B cell (primary cell): Measurements from ENCODE around the gene RCBTB1. TPM values are rescaled to one million over a fixed set of nuclear protein-coding genes. Genes with fewer than 3 reads are reported as not detected.

ENCODE experiments used
- ATAC-seq: fragments of 200-7000 bp; cut with Tn5 transposase; one replicate; pipeline ENCODE4 v1.10.0; 2021; ENCODE audit warnings: low read depth, mild to moderate bottlenecking, moderate number of reproducible peaks, moderate library complexity
- CTCF ChIA-PET: fragments of 350-600 bp; sonication (Branson Sonifier 250); formaldehyde crosslinking; loops from one replicate; lab custom pipeline; 2021; ENCODE audit warnings: antibody characterized with exemption, inconsistent platforms; lab: Charles Lee
- POLR2A ChIA-PET: fragments of 350-600 bp; sonication (Branson Sonifier 250); formaldehyde crosslinking; loops from one replicate; lab custom pipeline; 2021; ENCODE audit warnings: antibody characterized with exemption; lab: Charles Lee
- DNase-seq: peaks from one replicate; pipeline ENCODE4 v3.0.0; 2013
- H2AFZ ChIP-seq: 2 replicates; pipeline ENCODE4 v1.6.1; 2012; ENCODE audit warnings: mild to moderate bottlenecking, low read depth, low read length; ENCODE audit not compliant: insufficient read depth, poor library complexity, severe bottlenecking
- H3K27ac ChIP-seq, 2 donors: 1 replicate in 1 of 2; 2 replicates in 1 of 2; pipeline ENCODE4 v1.5.1; 2012 to 2013; ENCODE audit warnings: low read length in 2 of 2, mild to moderate bottlenecking in 2 of 2, moderate library complexity in 1 of 2
- H3K27me3 ChIP-seq, 4 experiments: fragments of 200-600 bp in 1 of 4; sonication (generic) in 1 of 4; replicated peaks in 1 of 4; 1 replicate in 2 of 4; 2 replicates in 2 of 4; pipeline versions ENCODE4 v1.6.1 to v1.7.0; 2013 to 2016; ENCODE audit warnings: low read length in 3 of 4, mild to moderate bottlenecking in 2 of 4, mixed read lengths in 1 of 4, moderate library complexity in 1 of 4; ENCODE audit not compliant: insufficient read depth in 4 of 4, control insufficient read depth in 3 of 4; ENCODE audit errors: control extremely low read depth in 1 of 4
- H3K36me3 ChIP-seq, 2 experiments: replicated peaks in 1 of 2; 1 replicate in 1 of 2; 2 replicates in 1 of 2; pipeline versions ENCODE4 v1.6.1 to v1.7.1; 2013; ENCODE audit warnings: low read length in 1 of 2; ENCODE audit not compliant: insufficient read depth in 2 of 2, control insufficient read depth in 1 of 2; ENCODE audit errors: control extremely low read depth in 1 of 2, extremely low read depth in 1 of 2
- H3K4me1 ChIP-seq, 2 donors: fragments of 200-600 bp in 1 of 2; sonication (generic) in 1 of 2; 1 replicate in 1 of 2; 2 replicates in 1 of 2; pipeline versions ENCODE4 v1.5.1 to v1.6.1; 2013 to 2017; ENCODE audit warnings: low read length in 2 of 2; ENCODE audit not compliant: control insufficient read depth in 2 of 2, insufficient read depth in 2 of 2
- H3K4me2 ChIP-seq: replicated peaks from 2 replicates; pipeline ENCODE3; 2012; ENCODE audit warnings: mild to moderate bottlenecking, low read depth, low read length; ENCODE audit not compliant: poor library complexity, severe bottlenecking
- H3K4me3 ChIP-seq, 5 experiments: fragments of 200-600 bp in 1 of 5; sonication (generic) in 1 of 5; 1 replicate in 3 of 5; 2 replicates in 2 of 5; pipeline versions ENCODE4 v1.5.1 to v1.7.0; 2011 to 2016; ENCODE audit warnings: low read length in 4 of 5, mild to moderate bottlenecking in 4 of 5, low read depth in 2 of 5, control low read depth in 1 of 5, moderate library complexity in 1 of 5; ENCODE audit not compliant: insufficient read depth in 1 of 5; ENCODE audit errors: control extremely low read depth in 1 of 5, extremely low read depth in 1 of 5
- H3K79me2 ChIP-seq: fragments of 200-600 bp; sonication (generic); one replicate; pipeline ENCODE4 v1.6.0; 2016; ENCODE audit warnings: low read length; ENCODE audit not compliant: control insufficient read depth, insufficient read depth
- H3K9ac ChIP-seq: fragments of 200-600 bp; sonication (generic); 2 replicates; pipeline ENCODE4 v1.6.1; 2017; ENCODE audit warnings: mild to moderate bottlenecking, low read length, moderate library complexity
- H3K9me3 ChIP-seq, 3 donors: one replicate each; pipeline versions ENCODE4 v1.6.1 to v1.7.1; 2013; ENCODE audit warnings: low read length in 2 of 3; ENCODE audit not compliant: control insufficient read depth in 2 of 3, insufficient read depth in 1 of 3; ENCODE audit errors: control extremely low read depth in 1 of 3
- H4K20me1 ChIP-seq: 2 replicates; pipeline ENCODE4 v1.6.0; 2012; ENCODE audit warnings: mild to moderate bottlenecking, low read length; ENCODE audit not compliant: insufficient read depth, control insufficient read depth, poor library complexity, severe bottlenecking
- H3K27ac Mint-ChIP-seq: one replicate; pipeline ENCODE4 v1.8.0; 2021; ENCODE audit warnings: mixed read lengths
- H3K27me3 Mint-ChIP-seq: one replicate; pipeline ENCODE4 v1.8.0; 2021; ENCODE audit warnings: mixed read lengths
- H3K4me1 Mint-ChIP-seq: one replicate; pipeline ENCODE4 v1.8.0; 2021; ENCODE audit warnings: mixed read lengths
- H3K4me3 Mint-ChIP-seq: one replicate; pipeline ENCODE4 v1.8.0; 2021; ENCODE audit warnings: mixed read lengths
- H3K9me3 Mint-ChIP-seq: one replicate; pipeline ENCODE4 v1.8.0; 2022; ENCODE audit warnings: mixed read lengths; ENCODE audit not compliant: insufficient read depth
- CTCF ChIP-seq: fragments of 200-600 bp; IDR thresholded peaks from one replicate; pipeline ENCODE4 v1.8.0; 2022; ENCODE audit warnings: antibody characterized with exemption, mild to moderate bottlenecking
- EZH2 ChIP-seq: IDR thresholded peaks from 2 replicates; pipeline ENCODE4 v1.6.1; 2012; ENCODE audit warnings: borderline replicate concordance, low read depth, mild to moderate bottlenecking, moderate library complexity, low read length; ENCODE audit not compliant: insufficient read depth, poor library complexity, severe bottlenecking
- WGBS: methylation state at CpG from one replicate; pipeline ENCODE4 v1.1.5; 2013; ENCODE audit warnings: missing lambda C conversion rate; ENCODE audit not compliant: insufficient coverage; 5-methylcytosine and 5-hydroxymethylcytosine counted together
- intact Hi-C: fragments of 100-400 bp; cut with micrococcal nuclease; formaldehyde crosslinking; loops from one replicate; pipeline ENCODE4 v1.10.0; 2022
- polyA plus RNA-seq: library from polyadenylated mRNA; depleted of rRNA; stranded (reverse); fragments of >200 nt; gene quantifications from 2 replicates; pipeline ENCODE4 v1.2.3, GENCODE V29; 2012
- total RNA-seq, 2 donors: library from RNA; stranded (reverse); fragments of 120-200 nt in 1 of 2; gene quantifications; 1 replicate in 1 of 2; 2 replicates in 1 of 2; pipeline versions ENCODE4 v1.2.3 to v1.2.4, GENCODE V29; 2013 to 2022

The RCBTB1 gene
- total and polyA plus RNA-seq, 2 donors (not counting 1 experiment from before 2014, with no cell fraction given), result 10.7 to 35.2 TPM

GRCh38 chr13:49532593-49532992 lies 52.8 kb downstream of the RCBTB1 start:
- peaks cover 79% of the 10 kb centered on the region for H3K4me1 Mint-ChIP-seq
- Histone ChIP-seq H3K4me2 (peak overlapping the region; percentile 49), H3K27ac (peak overlapping the region; percentile 74 to 83), H3K9ac (no peak overlapping the region), H3K9me3 (no peaks in the 10 kb centered on the region), H3K79me2 (no peaks in the 10 kb centered on the region), H4K20me1 (no peaks in the 10 kb centered on the region), H3K4me1 (peaks cover 50 to 59% of the 10 kb centered on the region in 2 donors), H3K4me3 (peak overlapping the region in 1 of 5 experiments; percentile 38), H3K27me3 (no peaks in the 10 kb centered on the region), H3K36me3 (peaks cover 0 to 6% of the 10 kb centered on the region in 2 experiments), H2AFZ (no peak overlapping the region)
- ATAC-seq (no peak), DNase-seq (no peak)
- intact Hi-C loops, result loop anchor here (2.0 kb wide), 1 partner anchor 88 kb away; the partner anchor contains the start of genes CAB39L and SETDB2
- no peak for TF ChIP-seq CTCF
- no peak for TF ChIP-seq EZH2
- H3K4me3 Mint-ChIP-seq, result peak overlapping the region; percentile 58
- no peaks in the 10 kb centered on the region for H3K27me3 Mint-ChIP-seq
- ChIA-PET POLR2A (interaction anchor here (1.3 kb wide), 1 partner anchor 36 kb away, joined by 5 read pairs; the partner anchor contains the start of gene PHF11), CTCF (interaction anchor here (0.6 to 1.1 kb wide), 3 partner anchors 13 to 90 kb away, joined by 3 to 4 read pairs (median 3); no protein-coding TSS in a partner anchor)
- H3K9me3 Mint-ChIP-seq, result no peaks in the 10 kb centered on the region
- H3K27ac Mint-ChIP-seq, result peak overlapping the region; percentile 62
- WGBS, result 50% methylated on average over 1 of the region's 1 CpG

- Histone ChIP-seq H3K27me3 (no peaks in the 10 kb centered on the region), H2AFZ (peak overlapping the region; percentile 65), H3K27ac (peak overlapping the region; percentile 66 to 82), H4K20me1 (no peaks in the 10 kb centered on the region), H3K4me3 (peak overlapping the region in 1 of 5 experiments; percentile 5), H3K4me2 (peak overlapping the region; percentile 53), H3K9ac (peak overlapping the region; percentile 14), H3K36me3 (peaks cover 0 to 12% of the 10 kb centered on the region in 2 experiments), H3K9me3 (no peaks in the 10 kb centered on the region), H3K79me2 (no peaks in the 10 kb centered on the region), H3K4me1 (peaks cover 44 to 50% of the 10 kb centered on the region in 2 donors)
- no peaks in the 10 kb centered on the region for H3K27me3 Mint-ChIP-seq
- no peaks in the 10 kb centered on the region for H3K9me3 Mint-ChIP-seq
- H3K4me3 Mint-ChIP-seq, result peak overlapping the region; percentile 59
- TF ChIP-seq EZH2, result no peak
- no peak for TF ChIP-seq CTCF
- peaks cover 66% of the 10 kb centered on the region for H3K4me1 Mint-ChIP-seq
- CTCF ChIA-PET, result interaction anchor here (0.6 to 1.0 kb wide), 5 partner anchors 9 to 205 kb away, joined by 3 to 5 read pairs (median 3); no protein-coding TSS in a partner anchor
- peak overlapping the region; percentile 92 for H3K27ac Mint-ChIP-seq
- POLR2A ChIA-PET, result interaction anchor here (0.6 to 1.3 kb wide), 3 partner anchors 34 to 90 kb away, joined by 3 to 5 read pairs (median 4); partner anchors contain the start of gene RCBTB1
- DNase-seq (peak; percentile 77), ATAC-seq (peak; percentile 84)
- WGBS, result 0% methylated on average over 1 of the region's 7 CpGs
- intact Hi-C loops, result loop anchor here (1.0 to 2.0 kb wide), 2 partner anchors 34 to 54 kb away; partner anchors contain the start of gene RCBTB1
Observed at GRCh38 chr13:49530457-49530856, 54.9 kb downstream of the RCBTB1 start.
